Gastrocnemius medialis (tissue), 4 donors: ENCODE results near the gene OVAAL. TPM values are rescaled to one million over a fixed set of nuclear protein-coding genes. Genes with fewer than 3 reads are reported as not detected.
A peak's percentile ranks its signal among the peaks of the same experiment; 100 is the strongest.

Experiments
- ATAC-seq, 2 donors: fragments of 150-250 bp; one replicate each; pipeline ENCODE4 v1.9.1; 2016
- DNase-seq, 2 donors: peaks; one replicate each; pipeline ENCODE4 v3.0.0-alpha.2; 2019
- H3K27ac ChIP-seq, 4 donors: fragments of 200-600 bp; sonication (generic); 1 replicate in 1 of 4; 2 replicates in 3 of 4; pipeline ENCODE4 v1.5.1; 2016 to 2018; ENCODE audit warnings: mild to moderate bottlenecking in 2 of 4, moderate library complexity in 1 of 4
- H3K27me3 ChIP-seq, 3 donors: fragments of 200-600 bp; sonication (generic) in 2 of 3; 1 replicate in 1 of 3; 2 replicates in 2 of 3; pipeline versions ENCODE4 v1.5.1 to v1.6.0; 2016 to 2019; ENCODE audit warnings: mild to moderate bottlenecking in 1 of 3, moderate library complexity in 1 of 3
- H3K36me3 ChIP-seq, 2 donors: fragments of 200-600 bp; sonication (generic) in 1 of 2; one replicate each; pipeline ENCODE4 v1.5.1; 2017 to 2018
- H3K4me1 ChIP-seq, 2 donors: fragments of 200-600 bp; sonication (generic) in 1 of 2; one replicate each; pipeline ENCODE4 v1.5.1; 2016 to 2017; ENCODE audit warnings: mild to moderate bottlenecking in 2 of 2
- H3K4me3 ChIP-seq, 4 donors: fragments of 200-600 bp; sonication (generic) in 3 of 4; 1 replicate in 1 of 4; 2 replicates in 3 of 4; pipeline ENCODE4 v1.5.1; 2016 to 2019; ENCODE audit warnings: mild to moderate bottlenecking in 2 of 4
- H3K9me3 ChIP-seq, 3 donors: fragments of 200-600 bp; sonication (generic) in 2 of 3; 1 replicate in 1 of 3; 2 replicates in 2 of 3; pipeline ENCODE4 v1.5.1; 2016 to 2019
- CTCF ChIP-seq, 5 experiments: fragments of 450-650 bp in 3 of 5; fragments of 200-600 bp in 2 of 5; sonication (generic) in 2 of 5; IDR thresholded peaks in 4 of 5; conservative IDR thresholded peaks in 1 of 5; 1 replicate in 4 of 5; 2 replicates in 1 of 5; pipeline ENCODE4 v1.5.1; 2016 to 2019; ENCODE audit warnings: antibody characterized with exemption in 5 of 5, mild to moderate bottlenecking in 3 of 5, moderate library complexity in 3 of 5
- POLR2A ChIP-seq, 2 donors: fragments of 450-650 bp; IDR thresholded peaks; one replicate each; pipeline ENCODE4 v1.6.1; 2017; ENCODE audit warnings: antibody characterized with exemption in 2 of 2, mild to moderate bottlenecking in 2 of 2, moderate library complexity in 2 of 2
- in situ Hi-C, 4 donors: fragments of 200-750 bp; cut with MboI; loops; one replicate each; pipeline versions ENCODE4 v1.15.0 to v1.8.0; 2017; ENCODE audit warnings: low sequenced_read_pairs in 4 of 4
- intact Hi-C: fragments of 100-400 bp; cut with DNase I; formaldehyde crosslinking; loops from one replicate; pipeline ENCODE4 v1.15.1; 2023; ENCODE audit warnings: low total_unique reads
- total RNA-seq, 4 donors: library from RNA; depleted of rRNA; stranded (reverse); fragments of >200 nt; gene quantifications; one replicate each; pipeline versions ENCODE4 v1.1.0 to v1.2.3, GENCODE V29; 2016

The OVAAL gene
- total RNA-seq, 4 donors from 2014 or later: not detected

DNA sequence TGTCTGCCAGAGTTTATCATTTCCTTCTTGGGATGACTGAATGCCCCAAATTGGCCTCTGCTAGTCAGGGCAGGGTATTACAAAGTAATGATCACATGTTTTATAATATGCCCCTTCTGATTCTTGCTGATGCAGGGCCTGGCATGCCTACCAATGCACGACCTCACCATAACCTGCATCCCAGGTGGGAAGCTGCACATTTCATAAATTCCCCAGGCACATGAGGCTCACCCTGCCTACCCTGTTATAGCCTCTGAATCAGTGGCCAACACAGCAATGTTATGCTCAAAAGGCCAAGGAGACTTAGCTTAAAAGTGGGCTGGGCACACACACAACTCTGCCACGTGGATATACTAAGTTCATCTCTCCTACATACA, 45.1 kb downstream of the OVAAL start:
- Histone ChIP-seq H3K4me1 (no peaks in the 10 kb centered on the region), H3K36me3 (no peaks in the 10 kb centered on the region), H3K4me3 (no peak overlapping the region), H3K9me3 (no peaks in the 10 kb centered on the region), H3K27ac (no peak overlapping the region), H3K27me3 (no peaks in the 10 kb centered on the region)
- in situ Hi-C loops: no loop called here
- TF ChIP-seq CTCF (IDR thresholded peaks at IDR 0.05 in 4 of 5, conservative IDR thresholded peaks at IDR 0.05 in 1 of 5) (no peak), POLR2A (IDR thresholded peaks at IDR 0.05) (no peak)
- DNase-seq (no peak), ATAC-seq (no peak)
- intact Hi-C loops: no loop called here

GRCh38 chr1:180606155-180606554, 47.4 kb downstream of the OVAAL start:
- in situ Hi-C loops: no loop called here
- no peak overlapping the region for H3K4me3 ChIP-seq
- H3K36me3 ChIP-seq: no peaks in the 10 kb centered on the region
- no peak overlapping the region for H3K27ac ChIP-seq
- H3K4me1 ChIP-seq: peaks cover 6 to 19% of the 10 kb centered on the region in 2 donors
- intact Hi-C loops: no loop called here
- no peaks in the 10 kb centered on the region for H3K27me3 ChIP-seq
- DNase-seq: no peak
- no peak for ATAC-seq
- TF ChIP-seq POLR2A (IDR thresholded peaks at IDR 0.05) (no peak), CTCF (IDR thresholded peaks at IDR 0.05 in 4 of 5, conservative IDR thresholded peaks at IDR 0.05 in 1 of 5) (no peak)
- no peaks in the 10 kb centered on the region for H3K9me3 ChIP-seq

DNA sequence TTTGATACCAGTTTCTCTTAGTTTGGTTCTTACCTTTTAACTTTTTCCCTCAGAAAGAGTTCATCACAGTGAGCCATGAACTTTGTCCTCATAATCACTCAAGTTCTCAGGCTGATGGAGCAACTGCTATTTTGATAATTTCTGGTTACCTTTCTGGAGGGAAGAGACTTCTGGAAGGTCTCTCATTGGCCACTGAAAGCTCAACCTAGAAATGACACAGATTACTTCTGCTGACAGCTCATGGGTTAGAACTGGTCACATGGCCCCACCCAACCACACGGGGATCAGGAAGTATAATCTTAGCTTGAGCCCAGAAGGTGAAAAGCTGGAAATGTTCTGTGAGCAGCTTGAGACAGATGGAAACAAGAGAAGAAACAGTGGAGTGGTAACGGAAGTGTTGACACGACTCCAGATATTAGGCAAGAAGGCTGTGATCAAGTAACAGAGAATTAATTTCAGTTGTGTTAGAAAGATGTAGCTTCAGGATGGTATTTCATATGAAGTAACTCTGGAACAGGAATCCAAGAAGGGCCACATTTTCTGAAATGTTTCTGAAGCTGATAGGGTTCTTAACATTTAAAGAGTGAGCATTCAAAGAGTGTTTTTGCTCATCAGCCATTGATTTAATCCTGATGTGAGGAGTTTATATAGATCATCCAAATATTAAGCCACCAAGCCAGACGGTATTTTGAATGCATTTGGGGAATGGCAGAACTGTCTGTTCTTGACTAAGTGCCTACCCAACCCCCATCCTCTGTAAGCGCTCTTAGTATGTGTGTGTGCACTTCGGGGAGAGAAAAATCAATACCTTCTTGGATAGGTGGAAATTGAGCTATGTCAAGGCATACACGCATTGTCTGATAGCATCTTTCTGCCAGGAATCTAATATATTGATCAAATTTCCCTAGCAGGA, 51.1 kb downstream of the OVAAL start:
- in situ Hi-C loops (no loop called here), intact Hi-C loops (loop anchor here (1.0 kb wide), 1 partner anchor 21 kb away; no protein-coding TSS in a partner anchor)
- Histone ChIP-seq H3K4me3 (no peak overlapping the region), H3K9me3 (no peaks in the 10 kb centered on the region), H3K27ac (peak overlapping the region; percentile 56 to 77 (median 67)), H3K27me3 (no peaks in the 10 kb centered on the region), H3K36me3 (no peaks in the 10 kb centered on the region), H3K4me1 (peaks cover 12 to 34% of the 10 kb centered on the region in 2 donors)
- TF ChIP-seq CTCF (IDR thresholded peaks at IDR 0.05 in 4 of 5, conservative IDR thresholded peaks at IDR 0.05 in 1 of 5) (no peak), POLR2A (IDR thresholded peaks at IDR 0.05) (no peak)
- peak; percentile 83 to 87 for ATAC-seq
- peak; percentile 40 to 48 for DNase-seq

GRCh38 chr1:180610556-180611015, 51.8 kb downstream of the OVAAL start:
- intact Hi-C loops: loop anchor here (1.0 kb wide), 1 partner anchor 21 kb away; no protein-coding TSS in a partner anchor
- in situ Hi-C loops: no loop called here
- H3K36me3 ChIP-seq: no peaks in the 10 kb centered on the region
- peaks cover 12 to 34% of the 10 kb centered on the region in 2 donors for H3K4me1 ChIP-seq
- ATAC-seq (peak; percentile 27 to 31), DNase-seq (peak in 1 of 2 donors; percentile 9)
- no peaks in the 10 kb centered on the region for H3K27me3 ChIP-seq
- H3K27ac ChIP-seq: peak overlapping the region; percentile 56 to 77 (median 67)
- no peaks in the 10 kb centered on the region for H3K9me3 ChIP-seq
- no peak for TF ChIP-seq POLR2A (IDR thresholded peaks at IDR 0.05)
- no peak for TF ChIP-seq CTCF (IDR thresholded peaks at IDR 0.05 in 4 of 5, conservative IDR thresholded peaks at IDR 0.05 in 1 of 5)
- no peak overlapping the region for H3K4me3 ChIP-seq
